Loucy (cell line): Measurements from ENCODE around the gene CRELD1.

ENCODE experiments used
- H2AFZ ChIP-seq: fragments of 200-600 bp; sonication (generic); 2 replicates; pipeline ENCODE4 v1.6.0; 2016; ENCODE audit warnings: antibody characterized with exemption, mild to moderate bottlenecking, low read length, moderate library complexity
- H3F3A ChIP-seq: fragments of 200-600 bp; 2 replicates; pipeline ENCODE4 v1.6.0; 2016; ENCODE audit warnings: antibody characterized with exemption, low read depth, mild to moderate bottlenecking
- H3K27me3 ChIP-seq: fragments of 200-600 bp; sonication (generic); 2 replicates; pipeline ENCODE4 v1.6.1; 2014; ENCODE audit warnings: low read length, mild to moderate bottlenecking; ENCODE audit not compliant: insufficient read depth, poor library complexity, severe bottlenecking
- H3K36me3 ChIP-seq: fragments of 200-600 bp; sonication (generic); 2 replicates; pipeline ENCODE4 v1.6.1; 2016; ENCODE audit warnings: low read length; ENCODE audit not compliant: insufficient read depth
- H3K4me1 ChIP-seq: fragments of 200-600 bp; sonication (generic); 2 replicates; pipeline ENCODE4 v1.5.1; 2014; ENCODE audit warnings: low read length, mild to moderate bottlenecking; ENCODE audit not compliant: insufficient read depth, poor library complexity, severe bottlenecking
- H3K4me2 ChIP-seq: fragments of 200-600 bp; sonication (generic); 2 replicates; pipeline ENCODE4 v1.6.0; 2014; ENCODE audit warnings: antibody characterized with exemption, low read length, low read depth, mild to moderate bottlenecking; ENCODE audit not compliant: poor library complexity, severe bottlenecking
- H3K4me3 ChIP-seq: fragments of 200-600 bp; sonication (generic); 2 replicates; pipeline ENCODE4 v1.5.1; 2014; ENCODE audit warnings: low read length, mild to moderate bottlenecking, mixed read lengths; ENCODE audit not compliant: poor library complexity, severe bottlenecking
- H3K79me2 ChIP-seq: fragments of 200-600 bp; sonication (generic); 2 replicates; pipeline ENCODE4 v1.6.1; 2014; ENCODE audit warnings: low read length; ENCODE audit not compliant: insufficient read depth
- H3K9ac ChIP-seq: fragments of 200-600 bp; sonication (generic); 2 replicates; pipeline ENCODE4 v1.6.0; 2014; ENCODE audit warnings: mild to moderate bottlenecking, low read depth, low read length, moderate library complexity; ENCODE audit not compliant: poor library complexity, severe bottlenecking
- H3K9me2 ChIP-seq: fragments of 200-600 bp; sonication (generic); replicated peaks from 2 replicates; pipeline ENCODE4 v1.6.1; 2016; ENCODE audit warnings: low read depth, low read length, mixed read lengths
- H3K9me3 ChIP-seq: fragments of 200-600 bp; sonication (generic); 2 replicates; pipeline ENCODE4 v1.6.1; 2014; ENCODE audit warnings: mild to moderate bottlenecking, antibody characterized with exemption, low read length, low read depth; ENCODE audit not compliant: insufficient read depth
- H4K20me1 ChIP-seq: fragments of 200-600 bp; sonication (generic); 2 replicates; pipeline ENCODE4 v1.6.0; 2014; ENCODE audit warnings: antibody characterized with exemption, low read length, mild to moderate bottlenecking; ENCODE audit not compliant: insufficient read depth, poor library complexity, severe bottlenecking
- CTCF ChIP-seq: fragments of 200-600 bp; sonication (generic); conservative IDR thresholded peaks from 2 replicates; pipeline ENCODE4 v1.5.1; 2014; ENCODE audit warnings: mild to moderate bottlenecking, antibody characterized with exemption, low read length
- EZH2phosphoT487 ChIP-seq: fragments of 200-600 bp; IDR thresholded peaks from 2 replicates; pipeline ENCODE4 v1.6.1; 2018; ENCODE audit warnings: antibody characterized with exemption, mild to moderate bottlenecking, moderate library complexity, borderline replicate concordance

CRELD1 gene

GRCh38 chr3:9912294-9912935, 21.2 kb upstream of the CRELD1 start:
- no peak overlapping the region for H2AFZ ChIP-seq
- TF ChIP-seq CTCF (no peak), EZH2phosphoT487 (no peak)
- no peaks in the 10 kb centered on the region for H3K79me2 ChIP-seq
- H3K9me3 ChIP-seq, result no peaks in the 10 kb centered on the region
- H3K9ac ChIP-seq, result no peak overlapping the region
- H4K20me1 ChIP-seq, result no peaks in the 10 kb centered on the region
- peak overlapping the region; percentile 3 for H3K4me2 ChIP-seq
- H3K36me3 ChIP-seq, result peaks cover 29% of the 10 kb centered on the region; the same call in 1 of the 2 replicates
- H3F3A ChIP-seq, result no peaks in the 10 kb centered on the region
- no peaks in the 10 kb centered on the region for H3K27me3 ChIP-seq
- H3K4me1 ChIP-seq, result peaks cover 11% of the 10 kb centered on the region
- no peaks in the 10 kb centered on the region for H3K9me2 ChIP-seq
- H3K4me3 ChIP-seq, result no peak overlapping the region

DNA sequence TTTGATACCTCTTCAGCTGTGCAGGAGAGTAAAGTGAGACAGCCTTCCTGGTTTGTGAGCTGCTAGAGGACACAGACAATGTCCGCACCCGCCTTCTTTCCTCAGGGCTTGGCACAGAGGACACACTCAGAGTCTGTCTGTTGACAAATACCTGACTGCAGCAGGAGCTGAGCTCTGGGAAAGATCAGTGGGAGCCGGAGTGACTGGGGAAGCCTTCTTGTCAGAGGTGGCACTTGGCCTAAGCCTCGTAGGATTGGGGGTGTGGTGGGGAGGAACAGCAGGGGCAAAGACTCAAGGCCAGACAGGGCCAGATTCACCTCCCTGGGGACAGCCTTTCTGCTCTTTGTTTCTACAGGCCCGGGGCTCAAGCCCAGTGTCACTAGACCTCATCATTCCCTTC, 20.0 kb upstream of the CRELD1 start:
- no peaks in the 10 kb centered on the region for H3K9me2 ChIP-seq
- no peaks in the 10 kb centered on the region for H3F3A ChIP-seq
- no peaks in the 10 kb centered on the region for H3K79me2 ChIP-seq
- TF ChIP-seq CTCF, result no peak
- no peak overlapping the region for H3K4me2 ChIP-seq
- peaks cover 11% of the 10 kb centered on the region for H3K4me1 ChIP-seq
- H3K27me3 ChIP-seq, result no peaks in the 10 kb centered on the region
- no peaks in the 10 kb centered on the region for H4K20me1 ChIP-seq
- H3K4me3 ChIP-seq, result no peak overlapping the region
- no peak overlapping the region for H3K9ac ChIP-seq
- H3K36me3 ChIP-seq, result peaks cover 29% of the 10 kb centered on the region; the same call in 1 of the 2 replicates
- no peaks in the 10 kb centered on the region for H3K9me3 ChIP-seq
- no peak overlapping the region for H2AFZ ChIP-seq

DNA sequence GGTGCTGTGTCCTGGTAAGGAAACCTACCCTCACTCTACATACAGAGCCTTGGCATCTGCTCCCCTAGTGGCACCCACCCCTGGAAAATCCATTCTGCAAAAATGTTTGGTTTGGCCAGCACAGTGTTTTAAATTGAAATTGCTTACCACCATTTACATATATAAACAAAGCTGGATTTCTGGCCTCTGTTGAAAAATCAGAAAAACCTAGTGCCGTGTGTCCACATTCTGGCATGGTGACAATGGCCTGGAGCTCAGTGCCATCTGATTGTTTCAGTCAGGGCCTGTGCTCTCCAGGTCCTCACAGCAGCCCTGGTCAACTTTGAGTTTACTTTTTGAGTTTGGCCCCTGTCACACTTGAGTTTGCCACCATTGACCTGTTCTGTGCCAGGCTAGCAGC, 19.6 kb upstream of the CRELD1 start:
- Histone ChIP-seq H3K9me2 (no peaks in the 10 kb centered on the region), H3K9me3 (no peaks in the 10 kb centered on the region), H2AFZ (no peak overlapping the region), H3K79me2 (no peaks in the 10 kb centered on the region), H4K20me1 (no peaks in the 10 kb centered on the region), H3K4me2 (no peak overlapping the region), H3K9ac (no peak overlapping the region), H3K36me3 (peaks cover 29% of the 10 kb centered on the region; the same call in 1 of the 2 replicates), H3K27me3 (no peaks in the 10 kb centered on the region), H3K4me1 (peaks cover 11% of the 10 kb centered on the region), H3F3A (no peaks in the 10 kb centered on the region), H3K4me3 (no peak overlapping the region)
- TF ChIP-seq EZH2phosphoT487, result no peak
- TF ChIP-seq CTCF, result no peak
